Lower lobe of right lung (tissue), 2 donors: ENCODE measurements around the gene KLK1. TPM values are rescaled to one million over a fixed set of nuclear protein-coding genes. Genes with fewer than 3 reads are reported as not detected.

ENCODE experiments used
- ATAC-seq, 2 donors: fragments of 200-7000 bp; cut with Tn5 transposase; one replicate each; pipeline ENCODE4 v1.9.1; 2020 to 2022; ENCODE audit warnings: mild to moderate bottlenecking in 2 of 2, moderate library complexity in 2 of 2
- DNase-seq: peaks from one replicate; pipeline ENCODE4 v3.0.0-alpha.2; 2020
- H3K27ac ChIP-seq: fragments of 200-600 bp; one replicate; pipeline ENCODE4 v1.8.0; 2022
- H3K27me3 ChIP-seq: fragments of 200-600 bp; one replicate; pipeline ENCODE4 v1.8.0; 2022; ENCODE audit warnings: low read depth
- H3K36me3 ChIP-seq: fragments of 200-600 bp; one replicate; pipeline ENCODE4 v1.8.0; 2022; ENCODE audit warnings: mild to moderate bottlenecking
- H3K4me1 ChIP-seq: fragments of 200-600 bp; one replicate; pipeline ENCODE4 v1.8.0; 2022
- H3K4me3 ChIP-seq: fragments of 200-600 bp; one replicate; pipeline ENCODE4 v1.8.0; 2022; ENCODE audit warnings: mild to moderate bottlenecking
- H3K9me3 ChIP-seq: fragments of 200-600 bp; one replicate; pipeline ENCODE4 v1.8.0; 2022
- intact Hi-C: fragments of 100-400 bp; cut with DNase I; formaldehyde crosslinking; loops from one replicate; pipeline ENCODE4 v1.11.0; 2022
- total RNA-seq: library from RNA; stranded (reverse); fragmentation: NEBNext Ultra II Directional; extraction: Animal tissue kit (Norgen Biotek cat#: 25700); gene quantifications from one replicate; pipeline ENCODE4 v1.2.1, GENCODE V29; 2021
- TF ChIP-seq, protein P1 (sequence below): fragments of 200-600 bp; IDR thresholded peaks from one replicate; pipeline ENCODE4 v1.8.0; 2022; ENCODE audit warnings: antibody characterized with exemption, mild to moderate bottlenecking
- donor health status: DM: no; HTN: yes; CAD: no; lungs with severe emphysema.

Gene KLK1
- total RNA-seq, 1 donor from 2014 or later: 1.9 TPM

DNA sequence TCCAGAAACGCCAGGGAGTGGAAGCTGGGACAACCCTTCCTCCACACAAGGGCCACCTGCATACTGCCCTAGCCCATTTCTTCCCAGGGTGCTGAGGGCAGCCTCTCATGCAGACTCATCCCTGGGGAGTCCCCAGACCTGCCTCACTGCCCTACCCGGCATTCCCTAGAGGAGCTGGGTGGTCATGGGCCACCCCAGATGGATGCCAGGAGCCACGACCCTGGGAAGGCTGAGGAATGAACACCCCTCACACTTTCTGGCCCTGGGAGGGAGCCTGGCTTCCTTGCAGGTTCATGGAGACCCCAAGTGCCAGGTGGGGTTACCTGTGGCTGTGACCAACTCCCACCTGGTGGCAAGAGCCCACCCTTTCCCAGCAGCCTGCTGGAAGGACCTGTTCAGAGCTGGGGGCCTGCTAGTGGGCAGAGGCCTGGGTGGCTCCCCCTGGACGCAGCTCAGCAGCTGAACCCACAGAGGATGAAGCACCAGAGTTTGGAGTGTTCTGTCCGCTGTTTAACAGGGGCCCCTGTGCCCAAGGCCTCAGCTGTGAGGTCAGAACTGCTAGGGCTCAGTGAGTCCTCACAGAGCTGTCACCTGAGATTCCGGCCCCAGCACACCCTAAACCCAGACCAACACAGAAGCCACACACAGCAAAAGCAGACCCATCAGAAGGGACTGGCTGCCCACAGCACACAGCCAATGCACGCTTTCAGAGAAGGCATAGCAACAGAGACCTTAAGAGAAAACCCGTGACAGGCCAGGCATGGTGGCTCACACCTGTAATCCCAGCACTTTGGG lies 26.8 kb downstream of the KLK1 start:
- no peaks in the 10 kb centered on the region for H3K27me3 ChIP-seq
- TF ChIP-seq, protein P1, sequence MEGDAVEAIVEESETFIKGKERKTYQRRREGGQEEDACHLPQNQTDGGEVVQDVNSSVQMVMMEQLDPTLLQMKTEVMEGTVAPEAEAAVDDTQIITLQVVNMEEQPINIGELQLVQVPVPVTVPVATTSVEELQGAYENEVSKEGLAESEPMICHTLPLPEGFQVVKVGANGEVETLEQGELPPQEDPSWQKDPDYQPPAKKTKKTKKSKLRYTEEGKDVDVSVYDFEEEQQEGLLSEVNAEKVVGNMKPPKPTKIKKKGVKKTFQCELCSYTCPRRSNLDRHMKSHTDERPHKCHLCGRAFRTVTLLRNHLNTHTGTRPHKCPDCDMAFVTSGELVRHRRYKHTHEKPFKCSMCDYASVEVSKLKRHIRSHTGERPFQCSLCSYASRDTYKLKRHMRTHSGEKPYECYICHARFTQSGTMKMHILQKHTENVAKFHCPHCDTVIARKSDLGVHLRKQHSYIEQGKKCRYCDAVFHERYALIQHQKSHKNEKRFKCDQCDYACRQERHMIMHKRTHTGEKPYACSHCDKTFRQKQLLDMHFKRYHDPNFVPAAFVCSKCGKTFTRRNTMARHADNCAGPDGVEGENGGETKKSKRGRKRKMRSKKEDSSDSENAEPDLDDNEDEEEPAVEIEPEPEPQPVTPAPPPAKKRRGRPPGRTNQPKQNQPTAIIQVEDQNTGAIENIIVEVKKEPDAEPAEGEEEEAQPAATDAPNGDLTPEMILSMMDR: no peak
- intact Hi-C loops: no loop called here
- peaks cover 46% of the 10 kb centered on the region for H3K36me3 ChIP-seq
- no peak for DNase-seq
- no peaks in the 10 kb centered on the region for H3K9me3 ChIP-seq
- H3K4me3 ChIP-seq: no peak overlapping the region
- no peaks in the 10 kb centered on the region for H3K4me1 ChIP-seq
- H3K27ac ChIP-seq: no peak overlapping the region
- no peak for ATAC-seq

GRCh38 chr19:50796128-50796633 lies 27.4 kb downstream of the KLK1 start:
- H3K9me3 ChIP-seq: no peaks in the 10 kb centered on the region
- no peaks in the 10 kb centered on the region for H3K27me3 ChIP-seq
- H3K27ac ChIP-seq: no peak overlapping the region
- no peaks in the 10 kb centered on the region for H3K4me1 ChIP-seq
- ATAC-seq: no peak
- peaks cover 39% of the 10 kb centered on the region for H3K36me3 ChIP-seq
- intact Hi-C loops: no loop called here
- H3K4me3 ChIP-seq: no peak overlapping the region
- TF ChIP-seq, protein P1: no peak
- DNase-seq: no peak

DNA sequence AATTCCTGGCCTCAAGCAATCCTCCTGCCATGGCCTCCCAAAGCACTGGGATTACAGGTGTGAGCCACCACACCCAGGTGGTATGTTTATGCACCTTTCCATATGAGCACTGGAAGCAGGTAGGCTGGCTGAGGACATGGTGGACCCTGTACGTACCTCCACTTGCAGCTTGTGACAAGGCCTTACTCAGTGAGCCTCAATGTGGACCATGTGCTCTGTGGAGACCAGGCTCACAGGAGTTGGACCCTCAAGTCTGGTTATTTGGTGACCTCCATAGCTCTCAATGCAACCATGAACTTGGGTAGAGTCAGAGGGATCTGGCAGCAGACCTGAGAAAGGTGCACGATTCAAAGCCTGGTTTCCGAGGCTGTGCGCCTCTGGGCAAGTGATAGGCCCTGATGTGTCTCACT lies 27.9 kb downstream of the KLK1 start:
- H3K36me3 ChIP-seq: peaks cover 34% of the 10 kb centered on the region
- intact Hi-C loops: no loop called here
- TF ChIP-seq, protein P1: no peak

DNA sequence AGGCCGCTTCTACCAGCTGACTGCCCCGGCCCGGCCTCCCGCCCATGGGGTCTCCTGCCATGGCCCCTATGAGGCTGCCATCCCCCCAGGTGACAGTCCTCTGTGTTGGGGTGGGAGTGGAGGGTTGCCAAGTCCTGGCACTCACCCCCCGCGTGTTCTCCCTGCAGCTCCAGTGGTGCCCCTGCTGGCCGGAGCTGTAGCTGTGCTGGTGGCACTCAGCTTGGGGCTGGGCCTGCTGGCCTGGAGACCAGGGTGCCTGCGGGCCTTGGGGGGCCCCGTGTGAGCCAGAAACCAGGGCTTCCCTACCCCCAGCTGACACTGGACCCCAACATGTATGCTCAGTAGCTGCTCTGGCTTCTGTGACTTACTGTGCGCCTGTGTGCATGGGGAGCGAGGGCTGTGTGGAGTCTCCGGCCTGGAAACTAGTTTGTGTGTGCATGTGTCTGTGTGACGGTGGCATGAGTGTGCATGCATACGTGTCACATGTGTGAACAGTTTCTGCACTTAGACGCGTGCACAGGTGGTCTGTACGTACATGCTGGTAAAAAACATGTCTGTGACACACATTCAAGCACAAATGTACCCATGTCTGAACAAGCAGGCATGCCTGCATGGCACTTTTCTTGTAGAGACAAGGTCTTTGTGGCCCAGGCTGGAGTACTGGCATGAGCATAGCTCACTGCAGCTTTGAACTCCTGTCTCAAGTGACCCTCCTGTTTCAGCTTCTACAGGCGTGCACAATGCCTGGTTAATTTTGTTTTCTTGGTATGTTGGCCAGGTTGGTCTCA lies 28.5 kb downstream of the KLK1 start:
- DNase-seq (no peak), ATAC-seq (no peak)
- TF ChIP-seq, protein P1: no peak
- no peaks in the 10 kb centered on the region for H3K9me3 ChIP-seq
- no peak overlapping the region for H3K4me3 ChIP-seq
- no peaks in the 10 kb centered on the region for H3K27me3 ChIP-seq
- peaks cover 33% of the 10 kb centered on the region for H3K36me3 ChIP-seq
- no peaks in the 10 kb centered on the region for H3K4me1 ChIP-seq
- intact Hi-C loops: no loop called here
- no peak overlapping the region for H3K27ac ChIP-seq

More for the DNA sequence above, 27.9 kb downstream of the KLK1 start:
- ATAC-seq: no peak
- Histone ChIP-seq H3K4me3 (no peak overlapping the region), H3K4me1 (no peaks in the 10 kb centered on the region), H3K27me3 (no peaks in the 10 kb centered on the region), H3K9me3 (no peaks in the 10 kb centered on the region), H3K27ac (no peak overlapping the region)
- no peak for DNase-seq

GRCh38 chr19:50794074-50794875 lies 29.3 kb downstream of the KLK1 start:
- Histone ChIP-seq H3K27ac (no peak overlapping the region), H3K9me3 (no peaks in the 10 kb centered on the region), H3K36me3 (peaks cover 27% of the 10 kb centered on the region), H3K27me3 (no peaks in the 10 kb centered on the region), H3K4me3 (no peak overlapping the region), H3K4me1 (no peaks in the 10 kb centered on the region)
- no peak for ATAC-seq
- intact Hi-C loops: no loop called here
- TF ChIP-seq, protein P1: no peak
- DNase-seq: no peak
